ENCODE results near the gene DDIT4.

The DDIT4 gene

GRCh38 chr10:72234560-72235095 lies 39.1 kb upstream of the DDIT4 start:
- DNase-seq (ENCODE audit: low read depth) = no peak
- H3K4me3 ChIP-seq (ENCODE audit: low read depth, low read length) = no peak overlapping the region
- TF ChIP-seq CTCF (conservative IDR thresholded peaks at IDR 0.05; ENCODE audit: low read depth, low read length) = no peak

- no peak for TF ChIP-seq CTCF (conservative IDR thresholded peaks at IDR 0.05; ENCODE audit: low read depth, low read length)
- H3K4me3 ChIP-seq (ENCODE audit: low read depth, low read length) = no peak overlapping the region
- no peak for DNase-seq (ENCODE audit: low read depth)
Observed at GRCh38 chr10:72235544-72236279, 38.0 kb upstream of the DDIT4 start.

- TF ChIP-seq CTCF (conservative IDR thresholded peaks at IDR 0.05; ENCODE audit: low read depth, low read length) = no peak
- no peak for DNase-seq (ENCODE audit: low read depth)
- H3K4me3 ChIP-seq (ENCODE audit: low read depth, low read length) = no peak overlapping the region
Observed at GRCh38 chr10:72238392-72239175, 35.1 kb upstream of the DDIT4 start.

DNA sequence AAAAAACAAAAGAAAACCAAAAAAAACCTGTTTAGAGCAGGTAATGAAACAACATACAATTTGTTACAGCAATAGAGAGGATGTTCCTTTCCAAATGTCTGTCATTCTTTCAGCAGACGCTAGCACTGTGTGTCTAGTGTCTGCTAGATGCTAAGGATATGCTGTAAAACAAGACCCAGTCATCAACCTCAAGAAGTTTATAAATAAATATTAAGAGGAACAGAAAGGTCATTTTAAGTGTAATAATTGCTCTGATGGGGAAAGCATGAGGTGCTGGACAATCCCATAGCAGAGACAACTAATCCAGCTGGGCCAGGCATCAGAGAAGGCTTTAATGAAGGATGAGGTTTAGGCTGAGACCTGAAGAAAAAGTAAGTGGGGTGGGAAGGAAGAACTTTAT lies 34.3 kb upstream of the DDIT4 start:
- no peak for TF ChIP-seq CTCF (conservative IDR thresholded peaks at IDR 0.05; ENCODE audit: low read depth, low read length)

GRCh38 chr10:72240371-72240770 lies 33.4 kb upstream of the DDIT4 start:
- no peak overlapping the region for H3K4me3 ChIP-seq (ENCODE audit: low read depth, low read length)
- TF ChIP-seq CTCF (conservative IDR thresholded peaks at IDR 0.05; ENCODE audit: low read depth, low read length) = no peak
- DNase-seq (ENCODE audit: low read depth) = no peak

More for the DNA sequence above, 34.3 kb upstream of the DDIT4 start:
- H3K4me3 ChIP-seq (ENCODE audit: low read depth, low read length) = no peak overlapping the region
- no peak for DNase-seq (ENCODE audit: low read depth)

DNA sequence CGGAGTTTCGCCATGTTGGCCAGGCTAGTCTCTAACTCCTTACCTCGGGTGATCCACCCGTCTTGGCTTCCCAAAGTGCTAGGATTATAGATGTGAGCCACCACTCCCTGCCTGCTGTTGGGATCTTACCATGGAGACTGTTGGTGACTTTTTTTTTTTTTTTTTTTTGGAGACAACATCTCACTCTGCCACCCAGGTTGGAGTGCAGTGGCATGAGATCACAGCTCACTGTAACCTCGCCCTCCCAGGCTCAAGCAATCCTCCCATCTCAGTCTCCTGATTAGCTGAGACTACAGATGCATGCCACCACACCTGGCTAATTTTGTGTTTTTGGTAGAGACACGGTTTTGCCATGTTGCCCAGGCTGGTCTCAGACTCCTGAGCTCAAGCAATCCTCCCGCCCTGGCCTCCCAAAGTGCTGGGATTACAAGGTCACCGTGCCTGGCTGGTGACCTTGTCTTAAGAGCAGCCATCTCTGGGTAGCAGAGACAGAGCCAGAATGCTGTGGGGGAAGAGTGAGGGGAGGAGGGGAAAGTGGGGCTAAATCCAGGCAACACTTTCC lies 32.0 kb upstream of the DDIT4 start:
- no peak for DNase-seq (ENCODE audit: low read depth)
- TF ChIP-seq CTCF (conservative IDR thresholded peaks at IDR 0.05; ENCODE audit: low read depth, low read length) = no peak
- H3K4me3 ChIP-seq (ENCODE audit: low read depth, low read length) = no peak overlapping the region

Measured in choroid plexus epithelial cell (primary cell).